ENCODE results near the gene PRR7.

Gene PRR7

GRCh38 chr5:177492841-177493240, 46.2 kb downstream of the PRR7 start:
- no peak overlapping the region for H2AFZ ChIP-seq (ENCODE audit: low read length)
- H3K4me2 ChIP-seq (ENCODE audit: low read depth, low read length), result no peak overlapping the region
- H3F3A ChIP-seq (ENCODE audit: insufficient read depth, low read length), result peaks cover 6% of the 10 kb centered on the region
- no peaks in the 10 kb centered on the region for H4K20me1 ChIP-seq (ENCODE audit: insufficient read depth, low read length)
- no peaks in the 10 kb centered on the region for H3K36me3 ChIP-seq (replicated peaks; ENCODE audit: insufficient read depth, low read length)
- no peak overlapping the region for H3K27ac ChIP-seq (ENCODE audit: low read length)
- no peak overlapping the region for H3K4me3 ChIP-seq (ENCODE audit: low read length)
- no peaks in the 10 kb centered on the region for H3K9me3 ChIP-seq (replicated peaks; ENCODE audit: insufficient read depth, low read length)
- peaks cover 2% of the 10 kb centered on the region; the same call in 1 of the 2 replicates for H3K27me3 ChIP-seq (replicated peaks; ENCODE audit: insufficient read depth, low read length)
- DNase-seq, result no peak
- H3K9ac ChIP-seq (ENCODE audit: low read length), result no peak overlapping the region
- H3K79me2 ChIP-seq (ENCODE audit: low read length), result no peaks in the 10 kb centered on the region
- no peak for TF ChIP-seq EZH2 (optimal IDR thresholded peaks at IDR 0.05; ENCODE audit: low read depth, low read length)
- TF ChIP-seq CTCF (IDR thresholded peaks at IDR 0.05; ENCODE audit: low read length), result no peak
- no peak for TF ChIP-seq EZH2phosphoT487 (IDR thresholded peaks at IDR 0.05; ENCODE audit: low read length)
- H3K4me1 ChIP-seq (ENCODE audit: low read length), result peaks cover 13% of the 10 kb centered on the region
- no peaks in the 10 kb centered on the region for H3K9me2 ChIP-seq (replicated peaks; ENCODE audit: insufficient read depth, low read length)

GRCh38 chr5:177493795-177494345, 47.3 kb downstream of the PRR7 start:
- Histone ChIP-seq H3K27me3 (replicated peaks; ENCODE audit: insufficient read depth, low read length) (peaks cover 12% of the 10 kb centered on the region), H3K9me2 (replicated peaks; ENCODE audit: insufficient read depth, low read length) (no peaks in the 10 kb centered on the region), H3K4me3 (ENCODE audit: low read length) (no peak overlapping the region), H3K79me2 (ENCODE audit: low read length) (no peaks in the 10 kb centered on the region), H3K4me2 (ENCODE audit: low read depth, low read length) (no peak overlapping the region), H3K9ac (ENCODE audit: low read length) (no peak overlapping the region), H3F3A (ENCODE audit: insufficient read depth, low read length) (peaks cover 6% of the 10 kb centered on the region), H3K4me1 (ENCODE audit: low read length) (peaks cover 16% of the 10 kb centered on the region), H3K27ac (ENCODE audit: low read length) (no peak overlapping the region), H3K36me3 (replicated peaks; ENCODE audit: insufficient read depth, low read length) (no peaks in the 10 kb centered on the region), H2AFZ (ENCODE audit: low read length) (no peak overlapping the region), H3K9me3 (replicated peaks; ENCODE audit: insufficient read depth, low read length) (no peaks in the 10 kb centered on the region), H4K20me1 (ENCODE audit: insufficient read depth, low read length) (no peaks in the 10 kb centered on the region)
- no peak for TF ChIP-seq EZH2 (optimal IDR thresholded peaks at IDR 0.05; ENCODE audit: low read depth, low read length)
- TF ChIP-seq CTCF (IDR thresholded peaks at IDR 0.05; ENCODE audit: low read length), result no peak
- no peak for TF ChIP-seq EZH2phosphoT487 (IDR thresholded peaks at IDR 0.05; ENCODE audit: low read length)
- DNase-seq, result no peak

GRCh38 chr5:177494346-177495195, 48.0 kb downstream of the PRR7 start:
- H3K36me3 ChIP-seq (replicated peaks; ENCODE audit: insufficient read depth, low read length), result no peaks in the 10 kb centered on the region
- H3K9me3 ChIP-seq (replicated peaks; ENCODE audit: insufficient read depth, low read length), result no peaks in the 10 kb centered on the region
- no peak for DNase-seq
- no peaks in the 10 kb centered on the region for H4K20me1 ChIP-seq (ENCODE audit: insufficient read depth, low read length)
- TF ChIP-seq EZH2 (optimal IDR thresholded peaks at IDR 0.05; ENCODE audit: low read depth, low read length) (no peak), EZH2phosphoT487 (IDR thresholded peaks at IDR 0.05; ENCODE audit: low read length) (no peak), CTCF (IDR thresholded peaks at IDR 0.05; ENCODE audit: low read length) (no peak)
- H3F3A ChIP-seq (ENCODE audit: insufficient read depth, low read length), result peaks cover 6% of the 10 kb centered on the region
- H3K9me2 ChIP-seq (replicated peaks; ENCODE audit: insufficient read depth, low read length), result no peaks in the 10 kb centered on the region
- no peak overlapping the region for H3K9ac ChIP-seq (ENCODE audit: low read length)
- peaks cover 19% of the 10 kb centered on the region for H3K27me3 ChIP-seq (replicated peaks; ENCODE audit: insufficient read depth, low read length)
- no peak overlapping the region for H2AFZ ChIP-seq (ENCODE audit: low read length)
- no peak overlapping the region for H3K4me3 ChIP-seq (ENCODE audit: low read length)
- H3K79me2 ChIP-seq (ENCODE audit: low read length), result no peaks in the 10 kb centered on the region
- no peak overlapping the region for H3K27ac ChIP-seq (ENCODE audit: low read length)
- H3K4me1 ChIP-seq (ENCODE audit: low read length), result peaks cover 11% of the 10 kb centered on the region
- H3K4me2 ChIP-seq (ENCODE audit: low read depth, low read length), result no peak overlapping the region

Measured in MM.1S (cell line).